Stomach (tissue), 9 donors: ENCODE data around the gene FLRT1. TPM values are rescaled to one million over a fixed set of nuclear protein-coding genes. Genes with fewer than 3 reads are reported as not detected.

Experiments used
- DNase-seq, 2 donors: peaks; one replicate each; pipeline versions ENCODE4 v3.0.0 to v3.0.0-alpha.2; 2013 to 2019
- H3K27ac ChIP-seq, 5 donors: fragments of 200-600 bp in 4 of 5; sonication (generic) in 4 of 5; one replicate each; pipeline ENCODE4 v1.5.1; 2013 to 2019; ENCODE audit warnings: mild to moderate bottlenecking in 1 of 5, moderate library complexity in 1 of 5
- H3K27me3 ChIP-seq, 3 donors: fragments of 200-600 bp; sonication (generic); one replicate each; pipeline ENCODE4 v1.5.1; 2017 to 2019; ENCODE audit warnings: mixed run types in 1 of 3
- H3K36me3 ChIP-seq, 4 donors: fragments of 200-600 bp; sonication (generic); 1 replicate in 3 of 4; 2 replicates in 1 of 4; pipeline ENCODE4 v1.5.1; 2016 to 2019
- H3K4me1 ChIP-seq, 4 donors: fragments of 200-600 bp; sonication (generic); one replicate each; pipeline ENCODE4 v1.5.1; 2016 to 2019
- H3K4me3 ChIP-seq, 4 donors: fragments of 200-600 bp; sonication (generic) in 3 of 4; one replicate each; pipeline ENCODE4 v1.5.1; 2016 to 2019; ENCODE audit warnings: mild to moderate bottlenecking in 1 of 4
- H3K9me3 ChIP-seq, 4 donors: fragments of 200-600 bp; sonication (generic); one replicate each; pipeline ENCODE4 v1.5.1; 2016 to 2019
- EP300 ChIP-seq: sonication (generic); formaldehyde crosslinking; IDR thresholded peaks from one replicate; pipeline ENCODE4 v1.6.1; 2017; ENCODE audit warnings: antibody characterized with exemption
- POLR2A ChIP-seq, 4 donors: fragments of 450-650 bp; IDR thresholded peaks; one replicate each; pipeline ENCODE4 v1.6.1; 2016; ENCODE audit warnings: antibody characterized with exemption in 4 of 4, control low read depth in 2 of 4, mild to moderate bottlenecking in 1 of 4, moderate library complexity in 1 of 4
- POLR2AphosphoS5 ChIP-seq, 3 donors: sonication (generic); formaldehyde crosslinking; IDR thresholded peaks; one replicate each; pipeline ENCODE4 v1.6.1; 2016; ENCODE audit warnings: antibody characterized with exemption in 3 of 3
- WGBS, 5 donors: extraction: QIAGEN DNeasy Blood & Tissue Kit in 3 of 5; methylation state at CpG; one replicate each; pipeline versions ENCODE4 v1.1.5 to v1.1.7; 2013 to 2018; 5-methylcytosine and 5-hydroxymethylcytosine counted together
- intact Hi-C: fragments of 100-400 bp; cut with DNase I; formaldehyde crosslinking; loops from one replicate; pipeline ENCODE4 v1.15.1; 2023; ENCODE audit warnings: low total_unique reads
- polyA plus RNA-seq, 3 donors: library from polyadenylated mRNA; stranded (reverse); fragments of 200-250 nt; gene quantifications; one replicate each; pipeline ENCODE4 v1.2.3, GENCODE V29; 2013
- total RNA-seq, 5 donors: library from RNA; depleted of rRNA; stranded (reverse); fragments of >200 nt; gene quantifications; one replicate each; pipeline versions ENCODE4 v1.1.0 to v1.2.3, GENCODE V29; 2014 to 2016
- TF ChIP-seq, protein P1 (sequence below), 7 experiments: fragments of 450-650 bp in 4 of 7; fragments of 200-600 bp in 3 of 7; sonication (generic) in 3 of 7; IDR thresholded peaks; one replicate each; pipeline ENCODE4 v1.5.1; 2016 to 2019; ENCODE audit warnings: antibody characterized with exemption in 7 of 7, control low read depth in 2 of 7, mild to moderate bottlenecking in 1 of 7
- donor health status: healthy with polysubstance abuse.
- donor health status: Bipolar disorder and iron deficiency.
- donor health status: healthy.

Gene FLRT1
- total and polyA plus RNA-seq, 8 donors = 0.12 to 1.3 (median 0.51) TPM; not detected in 4

DNA sequence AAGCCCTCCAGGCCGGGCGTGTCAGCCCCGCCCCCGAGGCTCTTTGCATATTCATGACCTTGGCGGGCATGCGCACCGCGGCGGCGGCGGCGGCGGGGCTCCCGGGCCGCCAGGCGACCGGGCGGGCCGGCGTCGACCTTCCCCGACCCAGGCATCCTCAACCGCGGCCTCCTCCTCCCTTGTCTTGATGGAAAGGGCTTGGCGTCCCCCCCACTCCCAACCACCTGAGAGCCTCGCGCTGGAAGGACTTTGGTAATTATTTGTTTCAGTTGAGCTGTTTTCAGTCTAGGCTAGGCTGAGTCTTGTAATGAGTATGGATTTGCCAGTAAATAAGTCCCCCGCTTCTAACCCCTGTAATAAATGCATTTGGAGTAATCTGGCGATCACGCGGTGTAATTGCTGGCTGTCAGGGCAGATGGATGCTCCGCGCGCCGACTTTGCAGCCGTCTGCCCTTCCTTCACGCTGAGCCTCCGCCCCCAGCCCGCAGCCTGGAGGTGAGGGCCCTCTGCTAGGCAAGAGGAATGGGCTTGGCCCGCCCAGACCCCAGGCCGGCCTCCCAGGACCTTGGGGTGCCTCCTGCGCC, 25.2 kb downstream of the FLRT1 start:
- WGBS, 5 donors = 2 to 9% (median 3%) methylated on average over 31 to 42 of the region's 42 CpGs
- H3K9me3 ChIP-seq = no peaks in the 10 kb centered on the region

DNA sequence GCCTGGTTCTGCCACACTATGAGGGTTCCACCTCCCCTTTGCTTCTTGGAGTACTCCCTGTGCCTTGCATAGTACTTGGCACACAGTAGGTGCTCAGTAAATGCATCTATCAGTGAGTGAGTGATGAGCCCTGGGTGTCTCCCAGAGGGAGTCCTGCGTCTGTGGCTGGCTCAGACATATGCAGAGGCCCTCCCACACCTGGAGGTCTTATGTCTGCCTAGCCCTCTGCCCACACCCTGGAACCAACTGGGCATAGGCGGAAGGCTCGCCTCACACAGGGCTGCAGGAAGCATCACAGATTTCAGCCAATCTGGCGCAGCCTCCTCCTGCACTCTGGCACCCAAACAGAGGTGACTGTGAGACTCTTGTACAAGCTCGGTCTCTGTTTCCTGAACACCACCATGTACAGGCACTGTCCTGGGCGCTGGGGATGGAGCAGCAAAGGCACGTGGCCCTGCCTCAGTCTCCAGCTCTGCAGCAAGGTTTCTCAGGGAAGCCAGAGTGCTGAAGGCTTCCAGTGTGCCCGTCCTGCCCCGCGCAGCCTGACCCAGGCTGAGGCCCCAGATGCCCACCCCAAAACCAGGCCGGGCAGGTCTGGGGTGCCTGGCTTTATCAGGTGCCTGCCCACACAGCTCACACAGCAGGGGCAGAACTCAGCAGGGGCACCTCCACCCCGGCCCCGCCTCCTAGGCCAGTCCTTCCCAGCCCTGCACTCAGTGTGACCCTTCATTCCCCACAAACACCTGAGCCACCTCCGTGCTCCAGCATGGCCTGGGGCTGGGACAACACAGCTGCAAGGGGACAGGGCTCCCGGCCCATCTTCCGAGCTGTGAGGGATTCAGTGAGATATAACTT, 26.7 kb downstream of the FLRT1 start:
- H3K36me3 ChIP-seq = no peaks in the 10 kb centered on the region
- no peak for DNase-seq
- H3K9me3 ChIP-seq = no peaks in the 10 kb centered on the region
- H3K27me3 ChIP-seq = peaks cover 0 to 50% (median 22%) of the 10 kb centered on the region in 3 donors
- H3K4me3 ChIP-seq = no peak overlapping the region
- intact Hi-C loops = no loop called here
- TF ChIP-seq, protein P1, sequence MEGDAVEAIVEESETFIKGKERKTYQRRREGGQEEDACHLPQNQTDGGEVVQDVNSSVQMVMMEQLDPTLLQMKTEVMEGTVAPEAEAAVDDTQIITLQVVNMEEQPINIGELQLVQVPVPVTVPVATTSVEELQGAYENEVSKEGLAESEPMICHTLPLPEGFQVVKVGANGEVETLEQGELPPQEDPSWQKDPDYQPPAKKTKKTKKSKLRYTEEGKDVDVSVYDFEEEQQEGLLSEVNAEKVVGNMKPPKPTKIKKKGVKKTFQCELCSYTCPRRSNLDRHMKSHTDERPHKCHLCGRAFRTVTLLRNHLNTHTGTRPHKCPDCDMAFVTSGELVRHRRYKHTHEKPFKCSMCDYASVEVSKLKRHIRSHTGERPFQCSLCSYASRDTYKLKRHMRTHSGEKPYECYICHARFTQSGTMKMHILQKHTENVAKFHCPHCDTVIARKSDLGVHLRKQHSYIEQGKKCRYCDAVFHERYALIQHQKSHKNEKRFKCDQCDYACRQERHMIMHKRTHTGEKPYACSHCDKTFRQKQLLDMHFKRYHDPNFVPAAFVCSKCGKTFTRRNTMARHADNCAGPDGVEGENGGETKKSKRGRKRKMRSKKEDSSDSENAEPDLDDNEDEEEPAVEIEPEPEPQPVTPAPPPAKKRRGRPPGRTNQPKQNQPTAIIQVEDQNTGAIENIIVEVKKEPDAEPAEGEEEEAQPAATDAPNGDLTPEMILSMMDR (IDR thresholded peaks at IDR 0.05) = no peak
- TF ChIP-seq POLR2A (IDR thresholded peaks at IDR 0.05) = no peak
- no peak for TF ChIP-seq POLR2AphosphoS5 (IDR thresholded peaks at IDR 0.05)
- TF ChIP-seq EP300 = no peak
- no peak overlapping the region for H3K27ac ChIP-seq
- 88 to 91% (median 90%) methylated on average over 12 to 16 of the region's 16 CpGs for WGBS, 5 donors
- peaks cover 11 to 16% (median 13%) of the 10 kb centered on the region in 4 donors for H3K4me1 ChIP-seq

More for the DNA sequence above, 25.2 kb downstream of the FLRT1 start:
- peak; percentile 28 to 77 for DNase-seq
- H3K4me3 ChIP-seq = peak overlapping the region; percentile 28 to 42 (median 38)
- no peak overlapping the region for H3K27ac ChIP-seq
- H3K36me3 ChIP-seq = no peaks in the 10 kb centered on the region
- no peak for TF ChIP-seq EP300
- TF ChIP-seq, protein P1 (IDR thresholded peaks at IDR 0.05) = no peak
- TF ChIP-seq POLR2AphosphoS5 (IDR thresholded peaks at IDR 0.05) = no peak
- TF ChIP-seq POLR2A (IDR thresholded peaks at IDR 0.05) = no peak
- peaks cover 11 to 19% (median 13%) of the 10 kb centered on the region in 4 donors for H3K4me1 ChIP-seq
- intact Hi-C loops = no loop called here
- peaks cover 0 to 50% (median 22%) of the 10 kb centered on the region in 3 donors for H3K27me3 ChIP-seq

DNA sequence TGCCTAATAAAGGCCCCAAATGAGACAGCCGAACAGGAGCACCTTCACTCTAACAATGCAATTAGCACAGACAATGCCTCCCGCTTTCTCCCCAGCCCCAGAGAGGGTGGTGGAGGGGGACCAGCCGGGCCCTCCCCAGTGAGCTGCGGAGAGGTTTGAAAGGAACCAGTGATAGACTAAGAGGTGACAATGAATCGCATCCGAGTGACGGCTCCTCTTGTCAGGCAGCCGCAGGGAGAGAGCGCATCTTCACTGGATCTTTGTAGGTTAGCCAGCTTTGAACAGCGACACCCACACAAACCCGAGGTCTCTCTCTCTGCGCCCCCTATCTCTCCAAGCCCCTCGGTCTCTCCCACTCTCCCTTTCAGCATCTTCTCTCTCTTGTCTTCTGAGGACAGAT, 28.0 kb downstream of the FLRT1 start:
- Histone ChIP-seq H3K36me3 (no peaks in the 10 kb centered on the region), H3K4me1 (peaks cover 11 to 15% (median 13%) of the 10 kb centered on the region in 4 donors), H3K27ac (no peak overlapping the region), H3K9me3 (no peaks in the 10 kb centered on the region), H3K4me3 (no peak overlapping the region), H3K27me3 (peaks cover 0 to 50% (median 22%) of the 10 kb centered on the region in 3 donors)
- intact Hi-C loops = no loop called here
- 91 to 95% (median 92%) methylated on average over 13 of the region's 13 CpGs for WGBS, 5 donors
- DNase-seq = no peak
- TF ChIP-seq EP300 (no peak), POLR2A (IDR thresholded peaks at IDR 0.05) (no peak), POLR2AphosphoS5 (IDR thresholded peaks at IDR 0.05) (no peak)
- TF ChIP-seq, protein P1 (IDR thresholded peaks at IDR 0.05) = no peak

DNA sequence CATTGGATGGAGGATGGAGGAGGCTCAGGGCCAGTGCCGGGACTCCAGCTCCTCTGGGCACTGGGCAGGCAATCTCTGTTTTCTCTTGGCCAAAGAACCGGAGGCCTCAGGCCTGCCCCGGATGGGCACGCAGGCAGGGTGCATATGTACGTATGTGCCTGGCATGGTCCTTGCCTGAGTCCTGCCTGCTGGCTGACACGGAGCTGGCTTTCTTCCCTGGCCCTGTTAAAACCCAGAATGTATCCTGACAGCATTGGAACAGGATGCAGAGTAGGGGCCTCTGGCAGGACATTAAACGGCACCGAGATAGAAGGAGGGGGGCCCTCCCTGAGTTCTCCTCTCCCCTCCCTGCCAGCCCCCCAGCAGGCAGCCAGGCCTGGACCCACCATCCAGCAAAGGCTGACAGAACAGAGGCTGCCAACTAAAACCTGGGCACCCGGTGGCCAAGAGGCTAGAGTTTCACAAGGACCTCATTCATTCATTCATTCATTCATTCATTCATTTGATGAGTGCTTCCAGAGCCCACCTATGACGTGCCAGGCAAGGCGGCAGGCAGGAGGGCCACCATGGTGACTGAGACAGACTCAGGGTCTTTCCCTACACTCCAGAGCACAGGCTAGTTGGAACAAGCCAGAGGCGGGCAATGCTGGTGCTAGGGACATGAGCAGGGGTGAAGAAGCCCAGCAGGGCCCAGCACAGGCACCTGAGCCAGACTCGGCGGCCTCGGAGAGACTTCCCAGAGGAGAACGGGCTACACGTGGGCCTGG, 28.8 kb downstream of the FLRT1 start:
- Histone ChIP-seq H3K9me3 (no peaks in the 10 kb centered on the region), H3K27me3 (peaks cover 0 to 49% (median 22%) of the 10 kb centered on the region in 3 donors), H3K4me3 (no peak overlapping the region), H3K36me3 (no peaks in the 10 kb centered on the region), H3K27ac (no peak overlapping the region), H3K4me1 (peaks cover 11 to 15% (median 13%) of the 10 kb centered on the region in 4 donors)
- peak in 1 of 2 donors; percentile 68 for DNase-seq
- intact Hi-C loops = no loop called here
- TF ChIP-seq, protein P1 (IDR thresholded peaks at IDR 0.05) = no peak
- TF ChIP-seq POLR2AphosphoS5 (IDR thresholded peaks at IDR 0.05) (no peak), POLR2A (IDR thresholded peaks at IDR 0.05) (no peak), EP300 (no peak)
- 84 to 90% (median 86%) methylated on average over 15 to 17 of the region's 17 CpGs for WGBS, 5 donors
